IPS-18c (cell line): ENCODE results near the gene RNF220.

Source experiments
- H3K4me3 ChIP-seq: 2 replicates; pipeline ENCODE4 v1.7.0; 2013; ENCODE audit warnings: low read depth, mild to moderate bottlenecking, low read length, moderate library complexity; ENCODE audit not compliant: insufficient read depth
- H3K9me3 ChIP-seq: one replicate; pipeline ENCODE4 v1.6.1; 2013; ENCODE audit warnings: mild to moderate bottlenecking, low read length, moderate library complexity; ENCODE audit not compliant: control insufficient read depth, insufficient read depth

The RNF220 gene

GRCh38 chr1:44637702-44638411 lies 232.8 kb downstream of the RNF220 start:
- Histone ChIP-seq H3K9me3 (peaks cover 2% of the 10 kb centered on the region), H3K4me3 (no peak overlapping the region)

- no peak overlapping the region for H3K4me3 ChIP-seq
- H3K9me3 ChIP-seq, result peaks cover 2% of the 10 kb centered on the region
Observed at GRCh38 chr1:44640200-44640853, 235.3 kb downstream of the RNF220 start.

GRCh38 chr1:44641126-44642102 lies 236.4 kb downstream of the RNF220 start:
- no peak overlapping the region for H3K4me3 ChIP-seq
- H3K9me3 ChIP-seq, result peaks cover 2% of the 10 kb centered on the region

GRCh38 chr1:44642255-44642654 lies 237.2 kb downstream of the RNF220 start:
- Histone ChIP-seq H3K4me3 (no peak overlapping the region), H3K9me3 (peaks cover 2% of the 10 kb centered on the region)

- Histone ChIP-seq H3K4me3 (no peak overlapping the region), H3K9me3 (peaks cover 2% of the 10 kb centered on the region)
Observed at GRCh38 chr1:44642925-44643324, 237.9 kb downstream of the RNF220 start.

- no peak overlapping the region for H3K4me3 ChIP-seq
- H3K9me3 ChIP-seq, result peaks cover 2% of the 10 kb centered on the region
Observed at GRCh38 chr1:44643721-44644334, 238.8 kb downstream of the RNF220 start.

- H3K9me3 ChIP-seq, result peaks cover 2% of the 10 kb centered on the region
- no peak overlapping the region for H3K4me3 ChIP-seq
Observed at GRCh38 chr1:44644806-44645205, 239.8 kb downstream of the RNF220 start.

GRCh38 chr1:44645476-44646244 lies 240.6 kb downstream of the RNF220 start:
- no peak overlapping the region for H3K4me3 ChIP-seq
- H3K9me3 ChIP-seq, result peaks cover 2% of the 10 kb centered on the region

GRCh38 chr1:44646261-44647110 lies 241.4 kb downstream of the RNF220 start:
- H3K4me3 ChIP-seq, result no peak overlapping the region
- H3K9me3 ChIP-seq, result no peaks in the 10 kb centered on the region

- Histone ChIP-seq H3K4me3 (no peak overlapping the region), H3K9me3 (no peaks in the 10 kb centered on the region)
Observed at GRCh38 chr1:44647896-44648295, 242.8 kb downstream of the RNF220 start.

- Histone ChIP-seq H3K9me3 (no peaks in the 10 kb centered on the region), H3K4me3 (no peak overlapping the region)
Observed at GRCh38 chr1:44648529-44649250, 243.6 kb downstream of the RNF220 start.

GRCh38 chr1:44649788-44650158 lies 244.7 kb downstream of the RNF220 start:
- no peak overlapping the region for H3K4me3 ChIP-seq

GRCh38 chr1:44650159-44650831 lies 245.2 kb downstream of the RNF220 start:
- no peaks in the 10 kb centered on the region for H3K9me3 ChIP-seq
- no peak overlapping the region for H3K4me3 ChIP-seq

More at GRCh38 chr1:44649788-44650158, 244.7 kb downstream of the RNF220 start:
- no peaks in the 10 kb centered on the region for H3K9me3 ChIP-seq

- H3K9me3 ChIP-seq, result no peaks in the 10 kb centered on the region
- H3K4me3 ChIP-seq, result no peak overlapping the region
Observed at GRCh38 chr1:44651069-44651468, 246.0 kb downstream of the RNF220 start.
